H1 (cell line): ENCODE data around the gene BBS12. TPM values are rescaled to one million over a fixed set of nuclear protein-coding genes. Genes with fewer than 3 reads are reported as not detected.

ENCODE experiments used
- CTCF ChIA-PET: fragments of 300-600 bp; sonication (Branson Sonifier 250); formaldehyde crosslinking; loops from one replicate; lab custom pipeline; 2021; ENCODE audit not compliant: partially characterized antibody; lab: Charles Lee
- POLR2A ChIA-PET: fragments of 300-600 bp; sonication (Branson Sonifier 250); formaldehyde crosslinking; loops from one replicate; lab custom pipeline; 2021; ENCODE audit warnings: inconsistent platforms; ENCODE audit not compliant: partially characterized antibody; lab: Charles Lee
- DNase-seq, 2 experiments: peaks; one replicate each; pipeline versions ENCODE4 v3.0.0 to v3.0.0-alpha.2; 2010 to 2022; ENCODE audit warnings: low spot score in 2 of 2, low read depth in 1 of 2, mixed read lengths in 1 of 2
- FAIRE-seq: peaks from 2 replicates; lab custom pipeline; 2011; peaks lifted over from hg19 to GRCh38; lab: Jason Lieb, UNC
- H2AFZ ChIP-seq: 2 replicates; pipeline ENCODE4 v1.8.1; 2012; ENCODE audit warnings: low read length, inconsistent platforms
- H2AK5ac ChIP-seq: 2 replicates; pipeline ENCODE4 v1.6.1; 2013; ENCODE audit warnings: low read depth, low read length
- H2BK120ac ChIP-seq: replicated peaks from 2 replicates; pipeline ENCODE3; 2013; ENCODE audit warnings: low read depth, low read length, inconsistent platforms
- H2BK12ac ChIP-seq: 2 replicates; pipeline ENCODE4 v1.6.1; 2013; ENCODE audit warnings: low read depth, low read length
- H2BK15ac ChIP-seq: 2 replicates; pipeline ENCODE4 v1.6.1; 2013; ENCODE audit warnings: low read length
- H2BK20ac ChIP-seq: 2 replicates; pipeline ENCODE4 v1.6.1; 2013; ENCODE audit warnings: low read length
- H2BK5ac ChIP-seq: 2 replicates; pipeline ENCODE4 v1.6.1; 2013; ENCODE audit warnings: low read depth, low read length
- H3K14ac ChIP-seq: 2 replicates; pipeline ENCODE4 v1.6.1; 2013; ENCODE audit warnings: inconsistent platforms; ENCODE audit not compliant: insufficient read length
- H3K18ac ChIP-seq: 2 replicates; pipeline ENCODE4 v1.6.1; 2013; ENCODE audit warnings: low read length; ENCODE audit errors: extremely low read depth
- H3K23ac ChIP-seq: 2 replicates; pipeline ENCODE4 v1.6.1; 2013; ENCODE audit warnings: inconsistent platforms; ENCODE audit not compliant: insufficient read length
- H3K23me2 ChIP-seq: 2 replicates; pipeline ENCODE4 v1.6.1; 2013; ENCODE audit warnings: low read depth, low read length
- H3K27ac ChIP-seq: 2 replicates; pipeline ENCODE4 v1.6.1; 2011; ENCODE audit warnings: low read depth, low read length, inconsistent platforms
- H3K27me3 ChIP-seq, 4 experiments: replicated peaks in 1 of 4; 1 replicate in 1 of 4; 2 replicates in 3 of 4; pipeline versions ENCODE4 v1.6.1 to v1.8.1; 2011 to 2013; ENCODE audit warnings: low read length in 3 of 4, mild to moderate bottlenecking in 3 of 4, inconsistent platforms in 2 of 4, mixed read lengths in 2 of 4, moderate library complexity in 1 of 4; ENCODE audit not compliant: control insufficient read depth in 3 of 4, insufficient read depth in 3 of 4; ENCODE audit errors: extremely low read depth in 1 of 4
- H3K36me3 ChIP-seq, 4 experiments: 2 replicates each; pipeline versions ENCODE4 v1.6.1 to v1.8.1; 2011 to 2013; ENCODE audit warnings: mild to moderate bottlenecking in 4 of 4, low read length in 3 of 4, moderate library complexity in 2 of 4, control low read depth in 1 of 4, inconsistent platforms in 1 of 4; ENCODE audit not compliant: insufficient read depth in 4 of 4, control insufficient read depth in 2 of 4
- H3K4ac ChIP-seq: replicated peaks from 2 replicates; pipeline ENCODE3; 2013; ENCODE audit warnings: low read length, low read depth, mixed read lengths, inconsistent platforms; ENCODE audit not compliant: insufficient read length
- H3K4me1 ChIP-seq, 4 experiments: replicated peaks in 1 of 4; 1 replicate in 1 of 4; 2 replicates in 3 of 4; pipeline versions ENCODE4 v1.6.1 to v1.8.1; 2011 to 2013; ENCODE audit warnings: low read length in 3 of 4, inconsistent platforms in 2 of 4, mixed read lengths in 1 of 4; ENCODE audit not compliant: insufficient read depth in 4 of 4, control insufficient read depth in 3 of 4
- H3K4me2 ChIP-seq, 2 experiments: 2 replicates each; pipeline versions ENCODE4 v1.6.1 to v1.8.1; 2011 to 2013; ENCODE audit warnings: low read depth in 2 of 2, low read length in 2 of 2, control low read depth in 1 of 2, inconsistent platforms in 1 of 2, mild to moderate bottlenecking in 1 of 2; ENCODE audit not compliant: insufficient read depth in 1 of 2
- H3K4me3 ChIP-seq, 4 experiments: fragments of 200-600, 300-600 bp in 1 of 4; sonication (generic), shearing (Covaris generic), sonication (Bioruptor Twin) in 1 of 4; 2 replicates each; pipeline versions ENCODE4 v1.5.1 to v1.8.1; 2011 to 2016; ENCODE audit warnings: low read length in 4 of 4, low read depth in 3 of 4, control low read depth in 2 of 4, inconsistent platforms in 2 of 4, mild to moderate bottlenecking in 2 of 4, mixed read lengths in 1 of 4, moderate library complexity in 1 of 4; ENCODE audit not compliant: insufficient read depth in 2 of 4; ENCODE audit errors: extremely low read depth in 1 of 4
- H3K56ac ChIP-seq: replicated peaks from 2 replicates; pipeline ENCODE3; 2013; ENCODE audit warnings: low read depth, mild to moderate bottlenecking, mixed read lengths, low read length, inconsistent platforms; ENCODE audit not compliant: insufficient read length
- H3K79me1 ChIP-seq: 2 replicates; pipeline ENCODE4 v1.6.1; 2013; ENCODE audit warnings: low read depth, low read length, control low read depth
- H3K79me2 ChIP-seq, 2 experiments: 2 replicates each; pipeline versions ENCODE4 v1.6.1 to v1.8.1; 2012 to 2013; ENCODE audit warnings: low read length in 2 of 2, mild to moderate bottlenecking in 2 of 2, inconsistent platforms in 1 of 2; ENCODE audit not compliant: insufficient read depth in 2 of 2, control insufficient read depth in 1 of 2
- H3K9ac ChIP-seq, 4 experiments: replicated peaks in 1 of 4; 1 replicate in 1 of 4; 2 replicates in 3 of 4; pipeline versions ENCODE4 v1.6.1 to v1.8.1; 2011 to 2013; ENCODE audit warnings: low read depth in 3 of 4, low read length in 3 of 4, control low read depth in 2 of 4, mild to moderate bottlenecking in 2 of 4, moderate library complexity in 2 of 4, inconsistent platforms in 1 of 4; ENCODE audit errors: extremely low read depth in 1 of 4
- H3K9me3 ChIP-seq, 2 experiments: 2 replicates each; pipeline versions ENCODE4 v1.6.1 to v1.8.1; 2012 to 2013; ENCODE audit warnings: mild to moderate bottlenecking in 2 of 2, moderate library complexity in 2 of 2, control low read depth in 1 of 2, inconsistent platforms in 1 of 2, low read depth in 1 of 2, low read length in 1 of 2, mixed read lengths in 1 of 2; ENCODE audit not compliant: insufficient read depth in 2 of 2
- H4K20me1 ChIP-seq, 2 experiments: replicated peaks in 1 of 2; 2 replicates each; pipeline versions ENCODE3 to v1.8.1; 2011 to 2013; ENCODE audit warnings: inconsistent platforms in 2 of 2, low read length in 2 of 2, mild to moderate bottlenecking in 1 of 2; ENCODE audit not compliant: insufficient read depth in 2 of 2, control insufficient read depth in 1 of 2
- H4K5ac ChIP-seq: 2 replicates; pipeline ENCODE4 v1.6.1; 2013; ENCODE audit warnings: low read length, low read depth, mixed read lengths, inconsistent platforms; ENCODE audit not compliant: insufficient read length
- H4K8ac ChIP-seq: 2 replicates; pipeline ENCODE4 v1.8.0; 2013; ENCODE audit warnings: mild to moderate bottlenecking, moderate library complexity, low read length, inconsistent platforms; ENCODE audit not compliant: insufficient read depth; ENCODE audit errors: extremely low read depth
- H4K91ac ChIP-seq: replicated peaks from 2 replicates; pipeline ENCODE3; 2013; ENCODE audit warnings: low read length, mixed read lengths, inconsistent platforms; ENCODE audit not compliant: insufficient read length
- ASH2L ChIP-seq: fragments of 200-600, 300-600 bp; sonication (generic); IDR thresholded peaks from one replicate; pipeline ENCODE4 v1.7.1; 2017; ENCODE audit warnings: low read length
- CEBPB ChIP-seq: IDR thresholded peaks from 2 replicates; pipeline ENCODE4 v1.6.1; 2012; ENCODE audit warnings: low read depth, low read length
- CTBP2 ChIP-seq: IDR thresholded peaks from 2 replicates; pipeline ENCODE4 v1.7.0; 2011; ENCODE audit warnings: borderline replicate concordance, mild to moderate bottlenecking, moderate library complexity, mixed read lengths, low read length; ENCODE audit not compliant: insufficient read depth, insufficient read length
- HDAC2 ChIP-seq, 2 experiments: fragments of 300-600 bp in 1 of 2; sonication (generic) in 1 of 2; IDR thresholded peaks; 2 replicates each; pipeline ENCODE4 v1.6.1; 2011 to 2012; ENCODE audit warnings: low read depth in 2 of 2, low read length in 2 of 2, mild to moderate bottlenecking in 2 of 2, moderate library complexity in 2 of 2, borderline replicate concordance in 1 of 2, inconsistent platforms in 1 of 2
- JUN ChIP-seq: IDR thresholded peaks from 2 replicates; pipeline ENCODE4 v1.6.1; 2011; ENCODE audit warnings: low read depth, mild to moderate bottlenecking, improper control_type of control experiment, low read length
- KDM1A ChIP-seq: fragments of 200-600, 300-600 bp; sonication (generic); IDR thresholded peaks from 2 replicates; pipeline ENCODE4 v1.7.1; 2016; ENCODE audit warnings: mild to moderate bottlenecking, low read length, borderline replicate concordance
- KDM4A ChIP-seq: IDR thresholded peaks from one replicate; pipeline ENCODE4 v1.7.1; 2012; ENCODE audit warnings: low read depth, mild to moderate bottlenecking, moderate library complexity, low read length, inconsistent platforms; ENCODE audit not compliant: severe bottlenecking
- NRF1 ChIP-seq: IDR thresholded peaks from 2 replicates; pipeline ENCODE4 v1.6.1; 2011; ENCODE audit warnings: mild to moderate bottlenecking, low read depth, low read length, improper control_type of control experiment
- POU5F1 ChIP-seq: IDR thresholded peaks from 2 replicates; pipeline ENCODE4 v1.6.1; 2011; ENCODE audit warnings: low read depth, mild to moderate bottlenecking, low read length, moderate library complexity
- SAP30 ChIP-seq: fragments of 300-600 bp; sonication (generic); IDR thresholded peaks from 2 replicates; pipeline ENCODE4 v1.7.1; 2012; ENCODE audit warnings: low read length, moderate library complexity, mild to moderate bottlenecking, inconsistent platforms; ENCODE audit not compliant: insufficient read depth, insufficient replicate concordance
- SIRT6 ChIP-seq: IDR thresholded peaks from one replicate; pipeline ENCODE4 v1.7.1; 2012; ENCODE audit warnings: low read length, inconsistent platforms
- SUZ12 ChIP-seq: fragments of 200-600 bp; sonication (generic); IDR thresholded peaks from 2 replicates; pipeline ENCODE4 v1.6.1; 2012; ENCODE audit warnings: mild to moderate bottlenecking, inconsistent platforms, low read length, moderate library complexity, mixed read lengths
- TCF12 ChIP-seq: IDR thresholded peaks from 2 replicates; pipeline ENCODE4 v1.6.1; 2011; ENCODE audit warnings: low read depth, mild to moderate bottlenecking, low read length
- TEAD4 ChIP-seq: IDR thresholded peaks from 2 replicates; pipeline ENCODE4 v1.6.1; 2012; ENCODE audit warnings: low read depth, low read length, inconsistent platforms, mixed read lengths
- YY1 ChIP-seq: IDR thresholded peaks from 2 replicates; pipeline ENCODE4 v1.6.1; 2011; ENCODE audit warnings: low read depth, mild to moderate bottlenecking, low read length
- WGBS, 2 experiments: shearing (Covaris generic) in 1 of 2; methylation state at CpG; one replicate each; pipeline versions ENCODE4 v1.1.6 to v1.1.7; 2013 to 2015; ENCODE audit warnings: low lambda C conversion rate in 2 of 2, mixed read lengths in 2 of 2, inconsistent platforms in 1 of 2, low coverage in 1 of 2, missing lambda C conversion rate in 1 of 2; ENCODE audit not compliant: insufficient replicate concordance in 2 of 2, insufficient coverage in 1 of 2, insufficient read length in 1 of 2; ENCODE audit errors: extremely low coverage in 1 of 2, missing lambda C conversion rate in 1 of 2; 5-methylcytosine and 5-hydroxymethylcytosine counted together
- polyA plus RNA-seq, 7 experiments: library from polyadenylated mRNA; depleted of rRNA in 3 of 7; stranded (reverse) in 5 of 7; unstranded in 2 of 7; fragments of >200 nt in 5 of 7; fragments of 200-250 nt in 2 of 7; gene quantifications; 1 replicate in 5 of 7; 2 replicates in 1 of 7; 4 replicates in 1 of 7; pipeline versions ENCODE4 v1.2.1 to v1.2.3, GENCODE V29; 2011 to 2013; ENCODE audit warnings: missing spikeins in 2 of 7, mixed read lengths in 2 of 7
- total RNA-seq: library from RNA; stranded (reverse); fragmentation: NEBNext Ultra II Directional; extraction: Animal tissue kit (Norgen Biotek cat#: 25700); gene quantifications from 2 replicates; pipeline ENCODE4 v1.2.1, GENCODE V29; 2021

BBS12 gene
- total and polyA plus RNA-seq, 2 of the 8 experiments (the other 6 are each of a cell fraction or from before 2014, with no cell fraction given) = 0.88 to 2.6 TPM

- no peak overlapping the region for H3K56ac ChIP-seq
- H2BK5ac ChIP-seq = no peak overlapping the region
- no peak overlapping the region for H3K18ac ChIP-seq
- H2BK15ac ChIP-seq = no peak overlapping the region
- no peak overlapping the region for H3K4ac ChIP-seq
- no peaks in the 10 kb centered on the region for H4K20me1 ChIP-seq
- no peak overlapping the region for H3K14ac ChIP-seq
- H3K4me1 ChIP-seq = no peaks in the 10 kb centered on the region
- no peak overlapping the region for H2BK20ac ChIP-seq
- H3K27me3 ChIP-seq = no peaks in the 10 kb centered on the region
- ChIA-PET POLR2A (no interaction called here), CTCF (interaction anchor here (2.3 kb wide), 1 partner anchor 10 kb away, joined by 15 read pairs; no protein-coding TSS in a partner anchor)
- WGBS, 2 experiments = 83% methylated on average over 1 of the region's 1 CpG; no CpG with 5 or more reads in 1 of the 2 experiments
- H3K23me2 ChIP-seq = no peaks in the 10 kb centered on the region
- FAIRE-seq (no peak), DNase-seq (no peak)
- no peak overlapping the region for H3K4me3 ChIP-seq
- no peak overlapping the region for H3K23ac ChIP-seq
- H2AK5ac ChIP-seq = no peak overlapping the region
- H3K79me2 ChIP-seq = no peaks in the 10 kb centered on the region
- no peaks in the 10 kb centered on the region for H3K36me3 ChIP-seq
- H3K4me2 ChIP-seq = no peak overlapping the region
- H2AFZ ChIP-seq = no peak overlapping the region
- H4K8ac ChIP-seq = no peak overlapping the region
- no peaks in the 10 kb centered on the region for H3K79me1 ChIP-seq
- H3K9ac ChIP-seq = no peak overlapping the region
- no peak overlapping the region for H2BK12ac ChIP-seq
- no peak overlapping the region for H2BK120ac ChIP-seq
- no peak overlapping the region for H4K91ac ChIP-seq
- no peak overlapping the region for H4K5ac ChIP-seq
- no peaks in the 10 kb centered on the region for H3K9me3 ChIP-seq
- no peak overlapping the region for H3K27ac ChIP-seq
- no peak for TF ChIP-seq SAP30
- TF ChIP-seq NRF1 = no peak
- TF ChIP-seq TCF12 = no peak
- TF ChIP-seq ASH2L = no peak
- no peak for TF ChIP-seq YY1
- TF ChIP-seq POU5F1 = no peak
- no peak for TF ChIP-seq CEBPB
- no peak for TF ChIP-seq SUZ12
- no peak for TF ChIP-seq HDAC2 (IDR thresholded peaks at IDR 0.05; ENCODE audit: borderline replicate concordance in 1 of 2, low read depth in 2 of 2, low read length in 2 of 2)
- TF ChIP-seq CTBP2 = no peak
- no peak for TF ChIP-seq JUN
- TF ChIP-seq SIRT6 = no peak
- no peak for TF ChIP-seq TEAD4
- no peak for TF ChIP-seq KDM4A
- no peak for TF ChIP-seq KDM1A
These were observed 15.4 kb downstream of the BBS12 start for GRCh38 chr4:122747883-122748282.
